Neural cell (in vitro differentiated cells): ENCODE measurements around the gene FBXL17. TPM values are rescaled to one million over a fixed set of nuclear protein-coding genes. Genes with fewer than 3 reads are reported as not detected.

Source experiments
- H2AFZ ChIP-seq: fragments of 200-600, 300-800 bp; sonication (generic), shearing (Covaris generic); 2 replicates; pipeline ENCODE4 v1.6.0; 2014; ENCODE audit warnings: low read depth, mild to moderate bottlenecking, antibody characterized with exemption, low read length, moderate library complexity
- H3F3A ChIP-seq: fragments of 200-600 bp; shearing (Covaris generic); 2 replicates; pipeline ENCODE4 v1.6.1; 2016; ENCODE audit warnings: mild to moderate bottlenecking, moderate library complexity, mixed read lengths, antibody characterized with exemption, low read length; ENCODE audit not compliant: insufficient read depth, poor library complexity, severe bottlenecking
- H3K27ac ChIP-seq: fragments of 200-600, 300-800 bp; sonication (generic), shearing (Covaris generic); 2 replicates; pipeline ENCODE4 v1.5.1; 2014; ENCODE audit warnings: mild to moderate bottlenecking, low read length, moderate library complexity
- H3K27me3 ChIP-seq: fragments of 300-800, 200-600 bp; sonication (generic), shearing (Covaris generic); 2 replicates; pipeline ENCODE4 v1.6.0; 2014; ENCODE audit warnings: mild to moderate bottlenecking, low read depth, low read length, moderate library complexity; ENCODE audit not compliant: insufficient read depth
- H3K36me3 ChIP-seq: fragments of 300-800, 200-600 bp; sonication (generic), shearing (Covaris generic); 2 replicates; pipeline ENCODE4 v1.5.1; 2014; ENCODE audit warnings: mild to moderate bottlenecking, antibody characterized with exemption, low read length, moderate library complexity; ENCODE audit not compliant: insufficient read depth
- H3K4me2 ChIP-seq: fragments of 300-800, 200-600 bp; sonication (generic), shearing (Covaris generic); 2 replicates; pipeline ENCODE4 v1.6.0; 2014; ENCODE audit warnings: mild to moderate bottlenecking, low read length
- H3K4me3 ChIP-seq: fragments of 300-800, 200-600 bp; sonication (generic), shearing (Covaris generic); 2 replicates; pipeline ENCODE4 v1.5.1; 2014; ENCODE audit warnings: mild to moderate bottlenecking, low read length, moderate library complexity
- H3K79me2 ChIP-seq: fragments of 200-600 bp; shearing (Covaris generic); replicated peaks from 2 replicates; pipeline ENCODE4 v1.6.0; 2014; ENCODE audit warnings: mild to moderate bottlenecking, low read length, moderate library complexity; ENCODE audit not compliant: insufficient read depth
- H3K9ac ChIP-seq: fragments of 300-800, 200-600 bp; sonication (generic), shearing (Covaris generic); 2 replicates; pipeline ENCODE4 v1.6.1; 2016; ENCODE audit warnings: mild to moderate bottlenecking, low read length, mixed read lengths
- H3K9me2 ChIP-seq: fragments of 200-600 bp; shearing (Covaris generic); 2 replicates; pipeline ENCODE4 v1.6.1; 2016; ENCODE audit warnings: mild to moderate bottlenecking, low read length, mixed read lengths; ENCODE audit not compliant: insufficient read depth
- H3K9me3 ChIP-seq: fragments of 200-600, 300-800 bp; sonication (generic), shearing (Covaris generic); 2 replicates; pipeline ENCODE4 v1.6.1; 2016; ENCODE audit warnings: mild to moderate bottlenecking, mixed run types, low read length, moderate library complexity, mixed read lengths
- H4K20me1 ChIP-seq: fragments of 200-600 bp; shearing (Covaris generic); 2 replicates; pipeline ENCODE4 v1.6.1; 2016; ENCODE audit warnings: mild to moderate bottlenecking, mixed run types; ENCODE audit not compliant: insufficient read depth
- EP300 ChIP-seq: fragments of 450-650 bp; conservative IDR thresholded peaks from 2 replicates; pipeline ENCODE4 v1.6.1; 2014; ENCODE audit warnings: antibody characterized with exemption, mild to moderate bottlenecking, moderate library complexity; ENCODE audit not compliant: poor library complexity, severe bottlenecking
- EZH2 ChIP-seq: fragments of 200-600, 300-800 bp; shearing (Covaris generic), sonication (generic); IDR thresholded peaks from 2 replicates; pipeline ENCODE4 v1.6.1; 2014; ENCODE audit warnings: antibody characterized with exemption, low read length, borderline replicate concordance, mild to moderate bottlenecking; ENCODE audit not compliant: insufficient read depth, poor library complexity, severe bottlenecking
- MXI1 ChIP-seq: fragments of 450-650 bp; conservative IDR thresholded peaks from 2 replicates; pipeline ENCODE4 v1.6.1; 2014; ENCODE audit warnings: antibody characterized with exemption, mild to moderate bottlenecking; ENCODE audit not compliant: poor library complexity, severe bottlenecking
- POLR2AphosphoS5 ChIP-seq: IDR thresholded peaks from 2 replicates; pipeline ENCODE4 v1.6.1; 2012
- RAD21 ChIP-seq: fragments of 450-650 bp; conservative IDR thresholded peaks from 2 replicates; pipeline ENCODE4 v1.6.1; 2014; ENCODE audit warnings: antibody characterized with exemption, mild to moderate bottlenecking, moderate library complexity
- SMC3 ChIP-seq: fragments of 450-650 bp; conservative IDR thresholded peaks from 2 replicates; pipeline ENCODE4 v1.6.1; 2014; ENCODE audit warnings: antibody characterized with exemption, mild to moderate bottlenecking, moderate library complexity; ENCODE audit not compliant: poor library complexity
- TAF1 ChIP-seq: IDR thresholded peaks from 2 replicates; pipeline ENCODE4 v1.6.1; 2012; ENCODE audit warnings: low read depth
- polyA plus RNA-seq: library from polyadenylated mRNA; depleted of rRNA; stranded (reverse); fragments of >200 nt; gene quantifications from 2 replicates; pipeline ENCODE4 v1.2.3, GENCODE V29; 2014
- TF ChIP-seq, protein P1 (sequence below): IDR thresholded peaks from 2 replicates; pipeline ENCODE4 v1.6.1; 2012; ENCODE audit warnings: borderline replicate concordance
- TF ChIP-seq, protein P2 (sequence below): fragments of 450-650 bp; IDR thresholded peaks from 2 replicates; pipeline ENCODE4 v1.5.1; 2014; ENCODE audit warnings: antibody characterized with exemption, mild to moderate bottlenecking, moderate library complexity; ENCODE audit not compliant: poor library complexity, severe bottlenecking

Gene FBXL17
- polyA plus RNA-seq, 1 donor from 2014 or later = 19.6 TPM

DNA sequence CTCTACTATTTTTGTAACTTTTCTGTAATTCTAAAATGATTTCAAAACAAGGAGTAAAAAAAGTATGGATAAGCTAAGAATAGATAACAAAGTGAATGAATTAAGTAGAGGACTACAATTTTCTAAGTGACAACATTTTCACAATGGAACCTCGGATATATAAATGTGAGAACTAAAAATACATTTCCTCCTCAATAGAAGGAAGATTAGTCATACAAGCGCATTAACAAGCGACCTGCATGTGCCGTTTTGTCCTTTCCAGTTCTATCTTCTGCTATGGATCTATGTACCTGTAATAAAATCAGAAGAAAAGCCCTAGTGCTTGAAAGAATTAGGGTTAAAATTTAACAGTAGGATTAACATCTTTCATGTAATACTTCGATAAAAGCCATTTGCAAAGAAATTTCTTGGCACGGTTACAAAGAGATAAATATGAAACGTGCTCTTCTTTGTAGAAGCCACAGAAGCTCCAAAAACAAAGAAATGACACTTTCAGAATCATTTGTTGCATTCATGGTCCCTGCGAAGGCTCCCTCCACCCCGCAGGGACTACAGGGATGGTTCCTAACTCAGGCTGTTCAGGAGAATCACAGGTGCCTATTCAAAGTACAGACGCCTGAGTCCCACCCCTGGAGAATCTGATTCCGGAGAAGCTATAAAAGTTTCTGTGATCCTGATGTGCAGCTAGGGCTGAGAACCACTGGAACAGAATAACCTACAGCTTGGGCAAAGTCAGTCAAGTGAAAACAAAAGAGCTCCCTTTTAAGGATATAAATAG lies 494.5 kb downstream of the FBXL17 start:
- Histone ChIP-seq H4K20me1 (no peaks in the 10 kb centered on the region), H3K4me3 (no peak overlapping the region), H3F3A (no peaks in the 10 kb centered on the region), H3K36me3 (no peaks in the 10 kb centered on the region), H3K4me2 (no peak overlapping the region), H3K27ac (no peak overlapping the region), H3K79me2 (no peaks in the 10 kb centered on the region), H3K27me3 (no peaks in the 10 kb centered on the region), H3K9me2 (no peaks in the 10 kb centered on the region), H2AFZ (no peak overlapping the region), H3K9me3 (no peaks in the 10 kb centered on the region), H3K9ac (no peak overlapping the region)
- TF ChIP-seq EP300 (no peak), POLR2AphosphoS5 (no peak), RAD21 (no peak), EZH2 (no peak), MXI1 (no peak), TAF1 (no peak), SMC3 (no peak)
- TF ChIP-seq, protein P1, sequence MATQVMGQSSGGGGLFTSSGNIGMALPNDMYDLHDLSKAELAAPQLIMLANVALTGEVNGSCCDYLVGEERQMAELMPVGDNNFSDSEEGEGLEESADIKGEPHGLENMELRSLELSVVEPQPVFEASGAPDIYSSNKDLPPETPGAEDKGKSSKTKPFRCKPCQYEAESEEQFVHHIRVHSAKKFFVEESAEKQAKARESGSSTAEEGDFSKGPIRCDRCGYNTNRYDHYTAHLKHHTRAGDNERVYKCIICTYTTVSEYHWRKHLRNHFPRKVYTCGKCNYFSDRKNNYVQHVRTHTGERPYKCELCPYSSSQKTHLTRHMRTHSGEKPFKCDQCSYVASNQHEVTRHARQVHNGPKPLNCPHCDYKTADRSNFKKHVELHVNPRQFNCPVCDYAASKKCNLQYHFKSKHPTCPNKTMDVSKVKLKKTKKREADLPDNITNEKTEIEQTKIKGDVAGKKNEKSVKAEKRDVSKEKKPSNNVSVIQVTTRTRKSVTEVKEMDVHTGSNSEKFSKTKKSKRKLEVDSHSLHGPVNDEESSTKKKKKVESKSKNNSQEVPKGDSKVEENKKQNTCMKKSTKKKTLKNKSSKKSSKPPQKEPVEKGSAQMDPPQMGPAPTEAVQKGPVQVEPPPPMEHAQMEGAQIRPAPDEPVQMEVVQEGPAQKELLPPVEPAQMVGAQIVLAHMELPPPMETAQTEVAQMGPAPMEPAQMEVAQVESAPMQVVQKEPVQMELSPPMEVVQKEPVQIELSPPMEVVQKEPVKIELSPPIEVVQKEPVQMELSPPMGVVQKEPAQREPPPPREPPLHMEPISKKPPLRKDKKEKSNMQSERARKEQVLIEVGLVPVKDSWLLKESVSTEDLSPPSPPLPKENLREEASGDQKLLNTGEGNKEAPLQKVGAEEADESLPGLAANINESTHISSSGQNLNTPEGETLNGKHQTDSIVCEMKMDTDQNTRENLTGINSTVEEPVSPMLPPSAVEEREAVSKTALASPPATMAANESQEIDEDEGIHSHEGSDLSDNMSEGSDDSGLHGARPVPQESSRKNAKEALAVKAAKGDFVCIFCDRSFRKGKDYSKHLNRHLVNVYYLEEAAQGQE = no peak
- TF ChIP-seq, protein P2, sequence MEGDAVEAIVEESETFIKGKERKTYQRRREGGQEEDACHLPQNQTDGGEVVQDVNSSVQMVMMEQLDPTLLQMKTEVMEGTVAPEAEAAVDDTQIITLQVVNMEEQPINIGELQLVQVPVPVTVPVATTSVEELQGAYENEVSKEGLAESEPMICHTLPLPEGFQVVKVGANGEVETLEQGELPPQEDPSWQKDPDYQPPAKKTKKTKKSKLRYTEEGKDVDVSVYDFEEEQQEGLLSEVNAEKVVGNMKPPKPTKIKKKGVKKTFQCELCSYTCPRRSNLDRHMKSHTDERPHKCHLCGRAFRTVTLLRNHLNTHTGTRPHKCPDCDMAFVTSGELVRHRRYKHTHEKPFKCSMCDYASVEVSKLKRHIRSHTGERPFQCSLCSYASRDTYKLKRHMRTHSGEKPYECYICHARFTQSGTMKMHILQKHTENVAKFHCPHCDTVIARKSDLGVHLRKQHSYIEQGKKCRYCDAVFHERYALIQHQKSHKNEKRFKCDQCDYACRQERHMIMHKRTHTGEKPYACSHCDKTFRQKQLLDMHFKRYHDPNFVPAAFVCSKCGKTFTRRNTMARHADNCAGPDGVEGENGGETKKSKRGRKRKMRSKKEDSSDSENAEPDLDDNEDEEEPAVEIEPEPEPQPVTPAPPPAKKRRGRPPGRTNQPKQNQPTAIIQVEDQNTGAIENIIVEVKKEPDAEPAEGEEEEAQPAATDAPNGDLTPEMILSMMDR = no peak

DNA sequence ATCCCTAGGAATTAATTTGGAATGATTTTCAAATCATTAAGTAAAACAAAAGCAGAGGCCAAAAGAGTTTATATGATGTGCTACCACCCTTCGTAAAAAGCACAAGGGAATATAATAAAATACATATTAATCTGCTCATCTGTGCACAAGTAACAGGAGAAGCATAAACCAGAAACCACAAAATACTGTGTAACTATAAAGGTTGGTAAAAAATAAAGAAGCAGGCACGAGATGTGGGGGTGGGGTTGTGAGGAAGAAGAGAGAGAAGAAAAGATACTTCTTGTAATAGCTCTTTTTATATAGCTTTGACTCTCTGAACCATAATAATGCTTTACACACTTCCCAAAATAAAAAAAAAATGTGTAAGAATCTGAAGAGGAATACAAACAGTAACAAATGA lies 496.3 kb downstream of the FBXL17 start:
- H3F3A ChIP-seq = no peaks in the 10 kb centered on the region
- no peaks in the 10 kb centered on the region for H3K9me3 ChIP-seq
- H3K9ac ChIP-seq = no peak overlapping the region
- H3K27ac ChIP-seq = no peak overlapping the region
- TF ChIP-seq POLR2AphosphoS5 (no peak), EZH2 (no peak), SMC3 (no peak), EP300 (no peak), MXI1 (no peak), RAD21 (no peak), TAF1 (no peak)
- TF ChIP-seq, protein P1 = no peak
- TF ChIP-seq, protein P2 = no peak
- H2AFZ ChIP-seq = no peak overlapping the region
- H3K79me2 ChIP-seq = no peaks in the 10 kb centered on the region
- no peaks in the 10 kb centered on the region for H4K20me1 ChIP-seq
- H3K4me2 ChIP-seq = no peak overlapping the region
- H3K27me3 ChIP-seq = no peaks in the 10 kb centered on the region
- no peaks in the 10 kb centered on the region for H3K9me2 ChIP-seq
- H3K36me3 ChIP-seq = no peaks in the 10 kb centered on the region
- no peak overlapping the region for H3K4me3 ChIP-seq
